Measurements from ENCODE around the gene ELF2.
A peak's percentile ranks its signal among the peaks of the same experiment; 100 is the strongest.
"Not testable (repeated sequence)": the region's sequence is repeated elsewhere in the genome, so short reads cannot be mapped to it uniquely, and the experiment has no call there.

The ELF2 gene

DNA sequence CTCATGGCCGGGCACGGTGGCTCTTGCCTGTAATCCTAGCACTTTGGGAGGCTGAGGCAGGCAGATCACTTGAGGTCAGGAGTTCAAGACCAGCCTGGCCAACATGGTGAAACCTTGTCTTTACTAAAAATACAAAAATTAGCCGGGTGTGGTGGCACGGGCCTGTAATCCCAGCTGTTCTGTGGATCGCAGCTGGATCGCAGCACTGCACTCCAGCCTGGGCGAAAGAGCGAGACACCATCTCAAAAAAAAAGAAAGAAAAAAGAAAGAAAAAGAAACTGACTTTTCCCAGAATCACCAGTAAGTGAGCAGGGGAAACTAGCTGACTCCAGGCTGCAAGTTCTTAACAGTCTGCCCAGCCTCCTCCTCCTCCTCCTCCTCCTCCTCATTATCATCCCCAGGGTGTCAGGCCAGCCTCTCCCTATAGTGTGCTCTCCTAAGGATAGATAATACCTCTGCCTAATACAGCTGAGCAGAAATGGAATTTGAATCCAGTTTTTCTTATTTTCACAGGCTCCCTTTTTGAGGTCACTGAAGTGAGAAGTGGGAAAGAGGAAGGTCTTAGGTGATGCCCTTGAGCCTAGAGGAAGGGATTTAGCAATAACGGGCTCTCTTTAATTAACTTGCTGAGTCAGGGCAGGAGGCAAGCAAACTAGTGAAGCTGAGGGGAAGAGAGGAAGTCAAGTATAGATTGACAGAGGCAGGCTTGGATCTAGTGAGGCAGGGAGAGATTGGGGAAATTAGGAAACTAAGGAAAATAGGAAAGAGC lies 11.8 kb upstream of the ELF2 start:
- DNase-seq (ENCODE audit: low read depth), result no peak

DNA sequence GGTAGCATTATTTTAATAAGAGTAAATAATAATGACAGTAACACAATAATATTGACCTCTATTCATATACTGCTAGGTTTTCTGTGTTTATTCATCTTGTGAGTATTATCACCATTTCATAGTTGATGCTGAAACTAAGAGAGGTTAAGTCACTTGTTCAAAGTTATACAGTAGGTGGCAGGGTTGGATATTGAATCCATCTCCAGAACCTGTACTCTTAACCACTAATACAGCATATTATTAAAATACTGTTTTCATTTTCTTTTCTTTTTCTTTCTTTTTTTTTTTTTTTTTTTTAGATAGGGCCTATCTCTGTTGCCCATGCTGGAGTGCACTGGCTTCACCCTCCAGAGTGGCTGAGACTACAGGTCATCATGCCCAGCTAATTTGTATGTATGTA lies 7.1 kb upstream of the ELF2 start:
- no peak for DNase-seq (ENCODE audit: low read depth)

GRCh38 chr4:139177869-139178619 lies 1.0 kb upstream of the ELF2 start:
- DNase-seq (ENCODE audit: low read depth), result peak; percentile 87

- DNase-seq (ENCODE audit: low read depth), result peak; percentile 53
Observed at GRCh38 chr4:139176302-139177048, 543 bp downstream of the ELF2 start.

DNA sequence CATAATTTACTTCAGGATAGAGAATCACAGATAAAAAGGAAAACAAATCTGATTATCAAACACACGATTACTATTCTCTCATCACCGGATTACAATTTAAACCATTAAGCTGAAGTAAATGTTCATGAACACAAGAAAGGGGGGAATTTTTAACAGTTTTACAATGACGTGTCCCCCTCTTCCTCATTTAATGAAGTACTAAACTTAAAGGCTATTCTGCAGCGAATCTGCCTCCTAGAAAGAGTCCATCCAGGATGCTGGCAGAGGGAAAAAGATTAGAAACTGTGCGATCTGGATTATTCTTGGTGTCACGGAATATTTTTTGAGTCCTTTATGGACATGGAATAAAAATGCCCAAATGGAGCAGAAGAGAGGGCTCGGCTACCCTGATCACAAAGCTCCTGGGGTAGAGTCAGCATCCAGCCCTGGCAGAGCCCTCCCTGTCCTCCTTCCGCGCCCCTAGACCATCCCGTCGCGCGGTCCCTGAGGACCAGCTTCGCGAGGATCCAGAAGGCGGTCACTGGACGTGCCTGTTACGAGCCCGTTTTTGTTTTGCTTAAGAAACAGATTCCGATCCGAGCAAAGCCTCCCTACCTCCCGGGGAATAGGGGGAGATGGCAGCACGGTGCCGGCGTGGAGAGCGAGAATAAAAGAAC lies 1.2 kb downstream of the ELF2 start:
- DNase-seq (ENCODE audit: low read depth), result no peak

DNA sequence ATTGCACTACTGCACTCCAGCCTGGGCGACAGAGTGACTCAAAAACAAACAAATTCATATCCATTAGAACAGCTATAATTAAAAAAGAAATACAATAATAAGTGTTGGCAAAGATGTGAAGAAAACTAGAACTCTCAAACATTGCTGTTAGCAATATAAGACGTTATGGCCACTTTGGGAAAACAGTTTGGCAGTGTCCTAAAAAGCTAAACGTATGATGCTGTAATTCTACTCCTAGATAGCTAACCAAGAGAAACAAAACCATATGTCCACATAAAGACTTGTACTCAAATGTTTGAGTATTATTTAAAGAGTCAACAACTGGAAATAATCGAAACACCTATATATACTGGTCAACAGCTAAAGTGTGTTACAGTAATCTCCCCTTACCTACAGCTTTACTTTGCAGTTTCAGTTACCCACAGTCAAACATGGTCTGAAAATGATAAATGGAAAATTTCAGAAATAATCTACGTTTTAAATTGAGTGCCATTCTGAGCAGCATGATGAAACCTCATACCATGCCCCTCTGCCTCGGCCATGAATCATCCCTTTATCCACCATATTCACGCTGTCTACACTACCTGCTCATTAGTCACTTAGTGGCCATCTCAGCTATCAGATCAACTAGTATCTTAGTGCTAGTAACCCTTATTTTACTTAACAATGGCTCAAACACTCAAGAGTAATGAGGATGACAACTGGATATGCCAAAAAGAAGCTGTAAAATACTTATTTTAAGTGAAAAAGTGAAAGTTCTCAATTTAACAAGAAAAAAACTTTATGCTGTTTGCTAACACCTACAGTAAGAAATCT lies 4.9 kb downstream of the ELF2 start:
- DNase-seq (ENCODE audit: low read depth), result no peak

- DNase-seq (ENCODE audit: low read depth), result no peak
Observed at GRCh38 chr4:139170932-139171331, 6.1 kb downstream of the ELF2 start.

GRCh38 chr4:139167774-139168444 lies 9.1 kb downstream of the ELF2 start:
- no peak for DNase-seq (ENCODE audit: low read depth)

- DNase-seq (ENCODE audit: low read depth), result no peak
Observed at GRCh38 chr4:139164731-139165130, 12.3 kb downstream of the ELF2 start.

DNA sequence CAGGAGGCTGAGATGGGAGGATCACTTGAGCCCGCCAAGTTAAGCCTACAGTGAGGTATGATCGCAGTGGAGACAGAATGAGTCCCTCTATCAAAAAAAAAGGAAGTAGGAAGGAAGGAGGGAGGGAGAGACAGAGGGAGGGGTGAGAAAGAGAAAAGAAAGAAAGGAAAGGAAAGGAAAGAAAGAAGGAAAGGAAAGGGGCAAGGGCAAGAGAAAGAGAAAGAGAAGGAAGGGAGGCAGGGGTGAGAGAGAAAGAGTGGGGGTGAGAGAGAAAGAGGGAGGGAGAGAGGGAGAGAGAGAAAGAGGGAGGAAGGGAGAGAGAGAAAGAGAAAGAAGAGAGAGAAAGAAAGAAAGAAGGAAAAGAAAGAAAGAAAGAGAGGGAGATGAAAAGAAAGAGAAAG lies 13.2 kb downstream of the ELF2 start:
- no peak for DNase-seq (ENCODE audit: low read depth)

DNA sequence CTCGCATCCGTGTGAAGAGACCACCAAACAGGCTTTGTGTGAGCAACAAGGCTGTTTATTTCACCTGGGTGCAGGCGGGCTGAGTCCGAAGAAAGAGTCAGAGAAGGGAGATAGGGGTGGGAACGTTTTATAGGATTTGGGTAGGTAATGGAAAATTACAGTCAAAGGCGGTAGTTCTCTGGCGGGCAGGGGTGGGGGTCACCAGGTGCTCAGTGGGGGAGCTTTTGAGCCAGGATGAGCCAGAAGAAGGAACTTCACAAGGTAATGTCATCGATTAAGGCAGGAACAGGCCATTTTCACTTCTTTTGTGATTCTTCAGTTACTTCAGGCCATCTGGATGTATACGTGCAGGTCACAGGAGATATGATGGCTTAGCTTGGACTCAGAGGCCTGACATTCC lies 19.0 kb downstream of the ELF2 start:
- DNase-seq (ENCODE audit: low read depth), result not testable (repeated sequence)

GRCh38 chr4:139154952-139155557 lies 22.0 kb downstream of the ELF2 start:
- DNase-seq (ENCODE audit: low read depth), result no peak

GRCh38 chr4:139154538-139154937 lies 22.5 kb downstream of the ELF2 start:
- no peak for DNase-seq (ENCODE audit: low read depth)

DNA sequence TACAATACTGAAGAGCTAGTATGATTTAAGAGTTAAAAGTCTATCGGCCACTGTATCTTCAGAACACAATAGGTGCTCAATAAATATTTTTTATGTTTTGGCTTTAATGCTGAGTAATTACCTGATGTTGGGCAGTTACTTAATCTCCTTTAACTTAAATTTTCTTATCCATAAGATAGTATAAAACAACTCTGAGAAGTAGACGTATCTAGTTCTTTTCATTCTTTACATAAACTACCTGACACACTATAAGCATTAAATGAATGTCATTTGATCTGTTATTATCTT lies 22.9 kb downstream of the ELF2 start:
- no peak for DNase-seq (ENCODE audit: low read depth)

- DNase-seq (ENCODE audit: low read depth), result no peak
Observed at GRCh38 chr4:139153411-139154133, 23.4 kb downstream of the ELF2 start.

GRCh38 chr4:139152249-139152648 lies 24.8 kb downstream of the ELF2 start:
- DNase-seq (ENCODE audit: low read depth), result no peak

DNA sequence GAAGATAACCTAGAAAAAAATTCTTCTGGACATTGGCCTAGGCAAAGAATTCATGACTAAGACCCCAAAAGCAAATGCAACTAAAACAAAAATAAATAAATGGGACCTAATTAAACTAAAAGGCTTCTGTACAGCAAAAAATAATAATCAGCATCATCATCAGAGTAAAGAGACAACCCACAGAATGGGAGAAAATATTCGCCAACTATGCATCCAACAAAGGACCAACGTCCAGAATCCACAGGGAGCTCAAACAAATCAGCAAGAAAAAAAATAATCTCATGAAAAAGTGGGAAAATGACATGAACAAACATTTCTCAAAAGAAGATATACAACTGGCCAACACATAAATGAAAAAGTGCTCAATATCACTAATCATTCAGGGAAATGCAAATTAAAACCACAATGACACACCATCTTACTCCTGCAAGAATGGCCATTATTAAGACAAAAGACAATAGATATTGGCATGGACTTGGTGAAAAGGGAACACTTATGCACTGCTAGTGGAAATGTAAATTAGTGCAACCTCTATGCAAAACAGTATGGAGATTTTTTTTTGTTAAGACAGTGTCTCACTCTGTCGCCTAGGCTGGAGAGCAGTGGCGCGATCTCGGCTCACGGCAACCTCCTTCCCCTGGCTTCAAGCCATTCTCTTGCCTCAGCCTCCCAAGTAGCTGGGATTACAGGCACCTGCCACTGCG lies 29.9 kb downstream of the ELF2 start:
- no peak for DNase-seq (ENCODE audit: low read depth)

- no peak for DNase-seq (ENCODE audit: low read depth)
Observed at GRCh38 chr4:139145552-139145932, 31.5 kb downstream of the ELF2 start.

DNA sequence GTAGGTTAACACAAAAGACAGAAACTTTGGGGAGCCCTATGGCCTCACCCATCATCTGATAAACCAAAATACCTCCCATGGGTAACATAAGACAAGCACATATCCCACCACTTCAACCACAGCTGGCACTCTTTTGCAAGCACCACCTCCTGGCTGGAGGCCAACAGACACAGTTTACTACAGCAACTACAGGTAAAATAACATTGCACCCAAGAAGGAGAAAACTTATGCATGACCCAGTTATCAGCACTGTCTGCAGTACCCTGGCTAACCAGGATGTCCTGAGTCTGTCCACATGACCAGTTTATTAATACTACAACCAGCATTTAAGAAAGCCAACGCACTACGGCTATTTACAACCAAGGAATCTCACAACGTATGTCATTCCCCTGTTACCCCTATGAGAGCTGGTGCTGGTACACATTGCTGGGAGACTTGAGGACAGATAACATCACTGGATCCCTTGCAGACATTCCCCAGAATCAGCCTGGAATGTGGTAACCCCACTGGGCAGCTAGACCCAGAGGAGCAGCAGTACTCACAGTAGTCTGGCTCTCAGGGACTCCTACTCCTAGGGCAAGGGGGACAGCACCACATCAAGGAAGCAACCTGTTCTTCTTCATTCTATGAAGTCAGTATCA lies 32.0 kb downstream of the ELF2 start:
- DNase-seq (ENCODE audit: low read depth), result no peak

All from activated T-cell treated with anti-CD3 and anti-CD28 coated beads for 48 hours (primary cell).